ENCODE data around the gene NOXA1. TPM values are rescaled to one million over a fixed set of nuclear protein-coding genes. Genes with fewer than 3 reads are reported as not detected.

The NOXA1 gene
- total RNA-seq, 1 donor from 2014 or later: 0.50 TPM

DNA sequence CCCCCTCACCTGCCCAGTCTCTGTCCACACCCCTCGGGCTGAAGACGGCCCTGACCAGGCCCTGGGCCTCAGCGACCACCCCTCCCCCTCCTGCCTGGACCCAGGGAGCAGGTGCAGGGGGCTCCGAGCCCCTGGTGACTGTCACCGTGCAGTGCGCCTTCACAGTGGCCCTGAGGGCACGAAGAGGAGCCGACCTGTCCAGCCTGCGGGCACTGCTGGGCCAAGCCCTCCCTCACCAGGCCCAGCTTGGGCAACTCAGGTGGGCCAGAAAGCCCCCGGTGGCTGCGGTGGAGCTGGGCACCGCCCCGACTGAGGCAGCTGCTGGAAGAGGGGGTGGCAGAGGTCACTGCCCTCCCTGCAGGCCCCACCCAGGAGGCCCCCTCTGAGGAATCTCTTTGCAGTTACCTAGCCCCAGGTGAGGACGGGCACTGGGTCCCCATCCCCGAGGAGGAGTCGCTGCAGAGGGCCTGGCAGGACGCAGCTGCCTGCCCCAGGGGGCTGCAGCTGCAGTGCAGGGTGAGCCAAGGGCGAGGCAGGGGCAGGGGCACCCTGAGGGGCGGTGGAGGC, 10.2 kb downstream of the NOXA1 start:
- H2AFZ ChIP-seq (ENCODE audit: low read depth, low read length): no peak overlapping the region
- TF ChIP-seq EZH2 (IDR thresholded peaks at IDR 0.05; ENCODE audit: insufficient read depth, low read length): no peak
- TF ChIP-seq, protein P1, sequence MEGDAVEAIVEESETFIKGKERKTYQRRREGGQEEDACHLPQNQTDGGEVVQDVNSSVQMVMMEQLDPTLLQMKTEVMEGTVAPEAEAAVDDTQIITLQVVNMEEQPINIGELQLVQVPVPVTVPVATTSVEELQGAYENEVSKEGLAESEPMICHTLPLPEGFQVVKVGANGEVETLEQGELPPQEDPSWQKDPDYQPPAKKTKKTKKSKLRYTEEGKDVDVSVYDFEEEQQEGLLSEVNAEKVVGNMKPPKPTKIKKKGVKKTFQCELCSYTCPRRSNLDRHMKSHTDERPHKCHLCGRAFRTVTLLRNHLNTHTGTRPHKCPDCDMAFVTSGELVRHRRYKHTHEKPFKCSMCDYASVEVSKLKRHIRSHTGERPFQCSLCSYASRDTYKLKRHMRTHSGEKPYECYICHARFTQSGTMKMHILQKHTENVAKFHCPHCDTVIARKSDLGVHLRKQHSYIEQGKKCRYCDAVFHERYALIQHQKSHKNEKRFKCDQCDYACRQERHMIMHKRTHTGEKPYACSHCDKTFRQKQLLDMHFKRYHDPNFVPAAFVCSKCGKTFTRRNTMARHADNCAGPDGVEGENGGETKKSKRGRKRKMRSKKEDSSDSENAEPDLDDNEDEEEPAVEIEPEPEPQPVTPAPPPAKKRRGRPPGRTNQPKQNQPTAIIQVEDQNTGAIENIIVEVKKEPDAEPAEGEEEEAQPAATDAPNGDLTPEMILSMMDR (IDR thresholded peaks at IDR 0.05; ENCODE audit: insufficient read depth, low read depth, low read length): no peak
- FAIRE-seq (no peak), DNase-seq (ENCODE audit: low read depth) (no peak)
- no peaks in the 10 kb centered on the region for H4K20me1 ChIP-seq (ENCODE audit: insufficient read depth, low read length)
- H3K9ac ChIP-seq (ENCODE audit: low read length): no peak overlapping the region
- no peak overlapping the region for H3K4me3 ChIP-seq (ENCODE audit: insufficient read depth, low read depth, low read length)
- Mint-ChIP-seq H3K9me3 (ENCODE audit: unreplicated experiment) (no peaks in the 10 kb centered on the region), H3K4me1 (ENCODE audit: low read depth, unreplicated experiment) (no peaks in the 10 kb centered on the region), H3K27ac (ENCODE audit: unreplicated experiment) (no peak overlapping the region), H3K27me3 (ENCODE audit: low read depth, unreplicated experiment) (peaks cover 5% of the 10 kb centered on the region), H3K36me3 (ENCODE audit: low read depth, unreplicated experiment) (no peaks in the 10 kb centered on the region), H3K4me3 (ENCODE audit: unreplicated experiment) (no peak overlapping the region)
- H3K79me2 ChIP-seq (ENCODE audit: insufficient read depth, low read length): no peaks in the 10 kb centered on the region
- peaks cover 7% of the 10 kb centered on the region for H3K4me1 ChIP-seq (ENCODE audit: insufficient read depth, low read length)
- H3K27ac ChIP-seq (ENCODE audit: low read depth, low read length): no peak overlapping the region
- H3K4me2 ChIP-seq (ENCODE audit: low read length): no peak overlapping the region
- H3K27me3 ChIP-seq (ENCODE audit: insufficient read depth, low read length): no peaks in the 10 kb centered on the region
- no peaks in the 10 kb centered on the region for H3K9me3 ChIP-seq (ENCODE audit: insufficient read depth, low read depth, low read length)
- H3K36me3 ChIP-seq (ENCODE audit: insufficient read depth, low read length): no peaks in the 10 kb centered on the region

- Histone ChIP-seq H2AFZ (ENCODE audit: low read depth, low read length) (no peak overlapping the region), H3K36me3 (ENCODE audit: insufficient read depth, low read length) (no peaks in the 10 kb centered on the region), H3K4me2 (ENCODE audit: low read length) (no peak overlapping the region), H3K79me2 (ENCODE audit: insufficient read depth, low read length) (no peaks in the 10 kb centered on the region), H3K9ac (ENCODE audit: low read length) (no peak overlapping the region), H3K9me3 (ENCODE audit: insufficient read depth, low read depth, low read length) (no peaks in the 10 kb centered on the region), H3K4me1 (ENCODE audit: insufficient read depth, low read length) (peaks cover 7% of the 10 kb centered on the region), H3K27me3 (ENCODE audit: insufficient read depth, low read length) (no peaks in the 10 kb centered on the region), H4K20me1 (ENCODE audit: insufficient read depth, low read length) (no peaks in the 10 kb centered on the region), H3K4me3 (ENCODE audit: insufficient read depth, low read depth, low read length) (no peak overlapping the region), H3K27ac (ENCODE audit: low read depth, low read length) (no peak overlapping the region)
- no peak overlapping the region for H3K4me3 Mint-ChIP-seq (ENCODE audit: unreplicated experiment)
- no peak overlapping the region for H3K27ac Mint-ChIP-seq (ENCODE audit: unreplicated experiment)
- peaks cover 5% of the 10 kb centered on the region for H3K27me3 Mint-ChIP-seq (ENCODE audit: low read depth, unreplicated experiment)
- no peak for DNase-seq (ENCODE audit: low read depth)
- TF ChIP-seq, protein P1 (IDR thresholded peaks at IDR 0.05; ENCODE audit: insufficient read depth, low read depth, low read length): no peak
- TF ChIP-seq EZH2 (IDR thresholded peaks at IDR 0.05; ENCODE audit: insufficient read depth, low read length): no peak
- no peak for FAIRE-seq
- no peaks in the 10 kb centered on the region for H3K9me3 Mint-ChIP-seq (ENCODE audit: unreplicated experiment)
- H3K4me1 Mint-ChIP-seq (ENCODE audit: low read depth, unreplicated experiment): no peaks in the 10 kb centered on the region
- no peaks in the 10 kb centered on the region for H3K36me3 Mint-ChIP-seq (ENCODE audit: low read depth, unreplicated experiment)
Measured at GRCh38 chr9:137433916-137434431, 10.8 kb downstream of the NOXA1 start.
